ENCODE data around the gene NFATC2.

DNA sequence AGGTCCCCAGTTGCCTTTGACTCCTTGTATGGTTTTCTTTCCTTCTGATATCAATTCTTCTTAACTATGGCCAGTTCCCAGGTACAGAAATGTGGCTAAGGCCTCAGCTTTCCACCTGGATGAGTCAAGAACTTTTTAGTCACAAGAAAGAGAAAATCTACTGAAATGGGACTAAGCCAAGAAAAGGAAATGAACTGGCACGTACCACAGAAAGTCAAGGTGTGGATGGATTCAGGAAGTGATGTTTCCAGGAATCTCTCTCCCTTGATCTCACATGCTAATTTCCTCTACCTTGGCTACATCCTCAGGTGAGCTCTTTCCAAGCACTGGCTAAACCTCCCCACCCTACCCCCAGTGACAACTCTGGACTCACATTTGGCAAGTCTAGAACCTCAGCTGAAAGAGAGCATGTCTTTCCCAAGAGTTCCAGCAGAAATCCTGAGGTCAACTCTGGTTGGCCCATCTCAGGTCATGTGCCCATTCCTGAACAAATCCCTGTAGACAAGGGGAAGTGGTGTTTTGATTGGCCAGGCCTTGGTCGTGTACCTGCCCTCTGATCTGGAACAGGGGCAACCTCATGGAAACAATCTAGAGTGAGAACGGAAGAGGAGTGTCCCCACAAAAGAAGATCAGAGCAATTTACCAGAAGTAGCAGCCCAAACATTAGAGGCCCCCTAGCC, 205.3 kb downstream of the NFATC2 start:
- TF ChIP-seq CHD2 (IDR thresholded peaks at IDR 0.05; ENCODE audit: low read length, partially characterized antibody) (no peak), EZH2phosphoT487 (IDR thresholded peaks at IDR 0.05; ENCODE audit: borderline replicate concordance, low read depth) (no peak), CTCF (IDR thresholded peaks at IDR 0.05) (no peak), USF2 (IDR thresholded peaks at IDR 0.05; ENCODE audit: borderline replicate concordance, low read depth, low read length) (no peak), TEAD4 (IDR thresholded peaks at IDR 0.05; ENCODE audit: borderline replicate concordance, insufficient read depth) (no peak)
